Measurements from ENCODE around the gene TMEM38A.
A peak's percentile ranks its signal among the peaks of the same experiment; 100 is the strongest.
"Not testable (repeated sequence)": the region's sequence is repeated elsewhere in the genome, so short reads cannot be mapped to it uniquely, and the experiment has no call there.

The TMEM38A gene

GRCh38 chr19:16657384-16657783 is 3.6 kb upstream of the TMEM38A start:
- DNase-seq, result no peak
- TF ChIP-seq CTCF (IDR thresholded peaks at IDR 0.05), result no peak
- intact Hi-C loops (cut with DNase I; ENCODE audit: low total_unique reads), result no loop called here
- H3K27me3 ChIP-seq, result peaks cover 0 to 4% of the 10 kb centered on the region in 2 donors
- H3K4me1 ChIP-seq, result peaks cover 0 to 41% (median 34%) of the 10 kb centered on the region in 4 donors
- H3K27ac ChIP-seq, result no peak overlapping the region
- no peaks in the 10 kb centered on the region for H3K9me3 ChIP-seq
- peaks cover 49 to 62% (median 60%) of the 10 kb centered on the region in 3 donors for H3K36me3 ChIP-seq
- H3K4me3 ChIP-seq, result no peak overlapping the region

- H3K27ac ChIP-seq, result peak overlapping the region; percentile 91 to 95
- H3K27me3 ChIP-seq, result peaks cover 0 to 4% of the 10 kb centered on the region in 2 donors
- TF ChIP-seq CTCF (IDR thresholded peaks at IDR 0.05), result no peak
- H3K36me3 ChIP-seq, result peaks cover 28 to 41% (median 39%) of the 10 kb centered on the region in 3 donors
- no peaks in the 10 kb centered on the region for H3K9me3 ChIP-seq
- no peak for DNase-seq
- peaks cover 0 to 48% (median 36%) of the 10 kb centered on the region in 4 donors for H3K4me1 ChIP-seq
- intact Hi-C loops (cut with DNase I; ENCODE audit: low total_unique reads), result no loop called here
- peak overlapping the region; percentile 70 to 91 for H3K4me3 ChIP-seq
Measured at GRCh38 chr19:16659464-16659831, 1.5 kb upstream of the TMEM38A start.

GRCh38 chr19:16659832-16660708 is 869 bp upstream of the TMEM38A start, which contains the start of gene SMIM7:
Gene SMIM7 (minus strand): TSS chr19:16660144. CDS start chr19:16660110, 34 bp downstream.
- Histone ChIP-seq H3K27ac (peak within 1 kb of the TSS; percentile 91 to 95), H3K9me3 (no peaks in the 10 kb centered on the region), H3K36me3 (peaks cover 22 to 35% (median 33%) of the 10 kb centered on the region in 3 donors), H3K4me1 (peaks cover 0 to 48% (median 36%) of the 10 kb centered on the region in 4 donors), H3K4me3 (peak within 1 kb of the TSS; percentile 70 to 91), H3K27me3 (peaks cover 0 to 4% of the 10 kb centered on the region in 2 donors)
- peak; percentile 98 to 99 for DNase-seq
- no peak for TF ChIP-seq CTCF (IDR thresholded peaks at IDR 0.05)
- intact Hi-C loops (cut with DNase I; ENCODE audit: low total_unique reads), result loop anchor here (2.0 kb wide), 1 partner anchor 31 kb away; the partner anchor contains the start of gene MED26

DNA sequence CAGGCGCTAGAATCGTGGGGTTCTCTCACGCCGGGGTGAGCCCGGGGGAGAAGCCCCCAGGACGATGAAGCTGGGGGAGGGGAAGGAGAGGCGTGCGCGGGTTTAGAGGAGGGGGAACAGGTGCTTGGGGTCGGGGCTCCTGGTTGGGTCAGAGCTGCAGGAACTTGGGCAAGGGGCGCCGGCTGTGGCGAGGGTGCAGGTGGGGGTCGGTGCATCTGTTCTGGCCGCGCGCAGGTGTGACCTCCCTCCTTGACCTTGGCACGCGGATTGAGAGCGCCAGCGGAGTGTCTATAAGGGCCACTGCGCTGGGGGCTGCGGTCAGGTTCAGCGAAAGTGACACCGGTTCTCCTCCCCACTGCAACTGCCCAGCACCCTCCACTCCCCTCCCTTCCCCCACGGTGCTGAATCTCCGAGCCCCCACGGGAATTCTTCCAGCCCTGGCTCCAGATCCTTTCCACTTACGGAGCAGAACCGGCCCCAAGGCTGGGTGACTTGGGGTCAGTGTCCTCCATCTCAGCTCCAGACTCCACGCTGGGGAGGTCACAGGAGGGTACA is 618 bp downstream of the TMEM38A start:
- peak overlapping the region; percentile 70 to 91 for H3K4me3 ChIP-seq
- H3K27ac ChIP-seq, result peak overlapping the region; percentile 91 to 95
- intact Hi-C loops (cut with DNase I; ENCODE audit: low total_unique reads), result loop anchor here (2.0 kb wide), 1 partner anchor 33 kb away; the partner anchor contains the start of gene MED26
- no peak for TF ChIP-seq CTCF (IDR thresholded peaks at IDR 0.05)
- H3K36me3 ChIP-seq, result peaks cover 7 to 20% (median 18%) of the 10 kb centered on the region in 3 donors
- peak; percentile 48 to 91 for DNase-seq
- H3K9me3 ChIP-seq, result no peaks in the 10 kb centered on the region
- peaks cover 0 to 4% of the 10 kb centered on the region in 2 donors for H3K27me3 ChIP-seq
- H3K4me1 ChIP-seq, result peaks cover 0 to 48% (median 36%) of the 10 kb centered on the region in 4 donors

- H3K4me3 ChIP-seq, result no peak overlapping the region
- H3K36me3 ChIP-seq, result no peaks in the 10 kb centered on the region
- intact Hi-C loops (cut with DNase I; ENCODE audit: low total_unique reads), result no loop called here
- no peak for TF ChIP-seq CTCF (IDR thresholded peaks at IDR 0.05)
- H3K27ac ChIP-seq, result no peak overlapping the region
- DNase-seq, result no peak
- no peaks in the 10 kb centered on the region for H3K27me3 ChIP-seq
- no peaks in the 10 kb centered on the region for H3K9me3 ChIP-seq
- H3K4me1 ChIP-seq, result peaks cover 0 to under 1% (median 0%) of the 10 kb centered on the region in 4 donors
Measured at GRCh38 chr19:16668176-16668575, 7.2 kb downstream of the TMEM38A start.

DNA sequence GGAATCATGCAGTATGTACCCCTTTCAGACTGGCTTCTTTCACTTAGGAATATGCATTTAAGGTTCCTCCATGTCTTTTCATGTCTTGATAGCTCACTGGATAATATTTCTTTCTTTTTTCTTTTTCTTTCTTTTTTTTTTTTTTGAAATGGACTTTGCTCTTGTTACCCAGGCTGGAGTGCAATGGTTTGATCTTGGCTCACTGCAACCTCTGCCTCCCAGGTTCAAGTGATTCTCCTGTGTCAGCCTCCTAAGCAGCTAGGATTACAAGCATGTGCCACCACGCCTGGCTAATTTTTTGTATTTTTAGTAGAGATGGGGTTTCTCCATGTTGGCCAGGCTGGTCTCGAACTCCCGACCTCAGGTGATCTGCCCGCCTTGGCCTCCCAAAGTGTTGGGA is 7.8 kb downstream of the TMEM38A start:
- intact Hi-C loops (cut with DNase I; ENCODE audit: low total_unique reads); H3K4me3 ChIP-seq; DNase-seq; H3K27ac ChIP-seq; H3K4me1 ChIP-seq; H3K36me3 ChIP-seq; H3K9me3 ChIP-seq; H3K27me3 ChIP-seq: not testable (repeated sequence)

All from tibial artery (tissue), 4 donors.